Measurements from ENCODE around the gene KREMEN1.

Gene KREMEN1

DNA sequence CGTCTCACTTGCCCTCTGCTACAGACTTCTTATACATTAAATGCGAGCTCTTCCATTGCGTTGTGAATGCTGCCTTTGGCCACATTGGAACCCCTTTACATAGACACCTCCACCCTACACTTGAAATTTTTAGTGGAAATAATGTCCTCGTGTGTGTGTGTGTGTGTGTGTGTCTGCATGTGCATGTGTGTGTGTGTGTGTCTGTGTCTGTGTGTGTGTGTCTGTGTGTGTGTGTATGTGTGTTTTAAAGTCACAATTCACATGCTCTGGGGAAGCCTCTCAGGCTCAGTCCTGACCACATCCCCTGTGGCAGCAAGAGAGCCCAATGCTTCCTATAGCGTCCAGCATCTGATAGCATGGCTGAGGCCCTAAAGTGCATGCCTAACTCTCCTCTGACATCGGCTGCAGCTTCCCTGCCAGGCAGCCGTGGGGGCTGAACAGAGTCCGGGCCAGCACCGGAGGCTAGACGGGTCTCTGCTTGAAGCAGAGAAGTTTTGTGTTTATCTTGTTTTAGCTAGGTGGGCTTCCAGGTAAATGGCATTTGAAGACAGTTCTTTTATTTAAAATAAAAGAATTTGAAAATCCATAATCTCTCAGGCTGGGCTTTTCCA, 68.3 kb downstream of the KREMEN1 start:
- Histone ChIP-seq H3K4me3 (ENCODE audit: low read length) (no peak overlapping the region), H3K36me3 (ENCODE audit: insufficient read depth, low read length) (peaks cover 86% of the 10 kb centered on the region), H3K27me3 (ENCODE audit: insufficient read depth, low read length) (no peaks in the 10 kb centered on the region), H2AFZ (ENCODE audit: low read depth, low read length) (no peak overlapping the region), H3K4me1 (ENCODE audit: insufficient read depth, low read length) (peaks cover 3% of the 10 kb centered on the region), H3K9me3 (ENCODE audit: low read length) (no peaks in the 10 kb centered on the region)

DNA sequence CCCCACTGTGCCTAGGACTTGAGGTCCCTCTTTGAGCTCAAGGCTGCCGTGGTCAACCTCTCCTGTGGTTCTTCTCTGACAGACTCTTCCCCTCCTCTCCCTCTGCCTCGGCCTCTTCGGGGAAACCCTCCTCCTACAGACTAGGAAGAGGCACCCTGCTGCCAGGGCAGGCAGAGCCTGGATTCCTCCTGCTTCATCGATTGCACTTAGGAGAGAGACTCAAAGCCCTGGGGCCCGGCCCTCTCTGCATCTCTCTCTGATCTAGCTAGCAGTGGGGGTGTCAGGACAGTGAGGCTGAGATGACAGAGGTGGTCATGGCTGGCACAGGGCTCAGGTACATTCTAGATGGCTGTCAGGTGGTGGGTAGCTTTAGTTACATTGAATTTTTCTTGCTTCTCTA, 69.3 kb downstream of the KREMEN1 start:
- peaks cover 82% of the 10 kb centered on the region for H3K36me3 ChIP-seq (ENCODE audit: insufficient read depth, low read length)
- H3K4me3 ChIP-seq (ENCODE audit: low read length) = no peak overlapping the region
- peaks cover 3% of the 10 kb centered on the region for H3K4me1 ChIP-seq (ENCODE audit: insufficient read depth, low read length)
- no peaks in the 10 kb centered on the region for H3K9me3 ChIP-seq (ENCODE audit: low read length)
- H3K27me3 ChIP-seq (ENCODE audit: insufficient read depth, low read length) = no peaks in the 10 kb centered on the region
- H2AFZ ChIP-seq (ENCODE audit: low read depth, low read length) = no peak overlapping the region

DNA sequence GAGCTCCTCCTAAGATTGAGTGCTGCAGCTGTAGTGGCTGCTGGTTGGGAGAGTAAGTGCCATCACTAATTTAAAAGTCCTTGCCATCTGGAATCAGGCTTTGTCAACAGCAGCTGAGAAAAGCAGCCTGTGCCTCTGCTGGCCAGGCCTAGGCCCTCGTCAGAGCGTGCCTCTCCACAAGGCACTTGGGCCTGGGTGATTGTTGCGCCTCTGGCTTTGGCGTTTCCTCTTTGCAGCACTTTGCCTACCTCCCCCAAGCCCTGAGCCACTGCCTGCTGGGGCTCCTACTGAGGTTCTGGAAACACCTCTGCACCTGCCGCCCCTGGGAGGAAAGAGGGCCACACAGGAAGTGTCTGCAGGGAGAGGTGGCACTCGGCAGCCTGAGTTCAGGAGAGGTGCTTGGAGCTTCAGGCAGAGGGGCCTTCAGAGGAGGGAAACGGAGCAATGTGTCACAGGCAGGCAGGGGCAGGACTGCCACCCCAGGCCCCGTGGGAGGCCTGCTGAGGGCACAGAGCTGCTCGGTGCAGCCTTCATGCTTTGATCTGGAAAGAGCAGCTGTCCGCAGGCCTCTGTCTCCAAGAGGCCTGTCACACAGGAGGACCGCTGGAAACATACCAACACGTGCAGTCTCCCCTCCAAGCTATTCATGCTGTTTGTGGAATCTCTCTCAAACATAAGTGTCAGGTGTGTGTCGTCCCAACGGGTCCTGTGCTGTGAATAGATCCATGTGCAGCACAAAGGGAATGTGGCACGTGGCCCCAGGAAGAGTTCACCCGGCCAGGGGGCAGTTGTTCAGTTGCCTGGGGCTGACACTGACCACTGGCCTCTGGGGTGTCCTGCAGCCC, 71.3 kb downstream of the KREMEN1 start:
- Histone ChIP-seq H3K36me3 (ENCODE audit: insufficient read depth, low read length) (peaks cover 72% of the 10 kb centered on the region), H3K4me1 (ENCODE audit: insufficient read depth, low read length) (peaks cover 3% of the 10 kb centered on the region), H3K9me3 (ENCODE audit: low read length) (no peaks in the 10 kb centered on the region), H3K27me3 (ENCODE audit: insufficient read depth, low read length) (no peaks in the 10 kb centered on the region), H2AFZ (ENCODE audit: low read depth, low read length) (no peak overlapping the region), H3K4me3 (ENCODE audit: low read length) (no peak overlapping the region)

DNA sequence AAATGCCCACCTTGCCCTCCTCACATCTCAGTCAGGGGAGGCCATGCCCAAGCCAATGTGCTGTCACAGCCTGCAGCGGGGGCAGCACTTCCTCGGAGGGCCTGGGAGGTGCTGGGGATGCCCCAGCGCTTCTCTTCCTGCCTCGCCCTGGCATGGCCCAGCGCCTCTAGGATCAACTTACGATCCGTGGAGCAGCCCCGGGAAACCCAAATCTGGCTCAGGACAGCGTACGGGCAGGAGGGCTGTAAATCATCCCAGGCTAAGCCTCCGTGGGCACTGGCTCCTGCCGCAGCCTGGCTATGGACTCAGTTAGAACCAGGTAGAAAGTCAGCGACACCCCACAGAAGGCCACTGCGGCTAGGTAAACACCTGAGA, 71.9 kb downstream of the KREMEN1 start:
- Histone ChIP-seq H2AFZ (ENCODE audit: low read depth, low read length) (no peak overlapping the region), H3K4me3 (ENCODE audit: low read length) (no peak overlapping the region), H3K27me3 (ENCODE audit: insufficient read depth, low read length) (no peaks in the 10 kb centered on the region), H3K36me3 (ENCODE audit: insufficient read depth, low read length) (peaks cover 67% of the 10 kb centered on the region), H3K9me3 (ENCODE audit: low read length) (no peaks in the 10 kb centered on the region), H3K4me1 (ENCODE audit: insufficient read depth, low read length) (peaks cover 9% of the 10 kb centered on the region)

DNA sequence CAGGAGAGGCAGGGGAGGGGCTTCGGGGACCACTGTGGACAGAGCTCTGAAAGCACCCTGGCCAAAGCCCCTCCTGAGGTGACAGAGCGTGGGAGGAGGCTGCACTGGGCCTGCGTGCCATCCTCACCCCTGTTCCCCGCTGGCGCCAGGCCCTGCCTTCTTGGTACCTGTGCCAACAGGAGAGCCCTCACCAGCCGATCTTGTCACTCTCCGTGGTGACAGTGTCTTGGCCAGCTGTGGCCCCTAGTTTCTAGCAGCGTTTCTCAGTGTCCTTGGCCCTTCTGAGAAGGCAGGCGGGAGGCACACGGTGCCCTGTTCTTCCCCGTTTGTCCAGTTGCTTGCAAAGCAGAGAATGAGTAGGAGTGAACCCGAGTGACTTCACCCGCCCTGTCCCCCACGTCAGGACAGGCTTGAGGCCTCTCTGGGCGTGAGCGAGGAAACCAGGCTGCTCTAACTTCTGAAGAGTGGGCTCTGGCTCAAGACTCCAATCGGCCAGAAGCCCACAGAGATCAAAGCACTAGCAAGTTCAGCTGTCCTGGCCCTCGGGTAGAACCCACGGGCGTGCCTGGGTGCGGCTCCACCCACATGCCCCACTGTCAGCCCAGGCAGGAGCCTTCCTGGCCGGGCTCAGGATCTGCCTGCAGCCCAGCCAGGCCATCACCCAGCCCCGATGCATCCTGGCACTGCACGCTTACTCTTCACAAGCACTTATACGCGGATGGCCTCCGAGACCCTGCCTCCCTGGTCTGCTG, 72.7 kb downstream of the KREMEN1 start:
- Histone ChIP-seq H3K4me3 (ENCODE audit: low read length) (no peak overlapping the region), H2AFZ (ENCODE audit: low read depth, low read length) (no peak overlapping the region), H3K4me1 (ENCODE audit: insufficient read depth, low read length) (peaks cover 13% of the 10 kb centered on the region), H3K36me3 (ENCODE audit: insufficient read depth, low read length) (peaks cover 60% of the 10 kb centered on the region), H3K27me3 (ENCODE audit: insufficient read depth, low read length) (no peaks in the 10 kb centered on the region), H3K9me3 (ENCODE audit: low read length) (no peaks in the 10 kb centered on the region)

DNA sequence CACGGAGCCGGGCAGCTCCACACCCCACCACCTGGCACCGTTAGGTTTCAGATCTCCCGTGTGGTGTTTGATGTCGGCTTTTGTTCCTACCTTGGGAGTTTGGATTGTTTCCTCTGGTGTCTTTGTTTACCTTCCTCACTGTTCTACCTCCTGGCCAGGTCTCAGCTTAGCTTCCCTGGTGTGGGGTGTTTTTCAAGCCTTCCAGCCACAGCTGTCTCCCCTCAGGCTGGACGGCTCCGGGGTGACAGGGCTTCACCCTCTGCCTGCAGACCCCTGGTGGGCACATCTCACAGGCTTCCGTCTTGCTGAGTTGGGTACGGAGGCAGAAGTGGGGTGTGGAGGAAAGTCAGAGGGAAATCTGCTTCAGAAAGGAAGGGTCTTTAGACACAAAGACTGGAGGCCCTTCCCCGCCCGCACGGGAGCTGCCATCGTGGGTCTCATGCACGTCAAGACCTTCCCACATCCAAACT, 73.3 kb downstream of the KREMEN1 start:
- Histone ChIP-seq H3K4me1 (ENCODE audit: insufficient read depth, low read length) (peaks cover 19% of the 10 kb centered on the region), H2AFZ (ENCODE audit: low read depth, low read length) (no peak overlapping the region), H3K4me3 (ENCODE audit: low read length) (no peak overlapping the region), H3K9me3 (ENCODE audit: low read length) (no peaks in the 10 kb centered on the region), H3K36me3 (ENCODE audit: insufficient read depth, low read length) (peaks cover 54% of the 10 kb centered on the region), H3K27me3 (ENCODE audit: insufficient read depth, low read length) (no peaks in the 10 kb centered on the region)

DNA sequence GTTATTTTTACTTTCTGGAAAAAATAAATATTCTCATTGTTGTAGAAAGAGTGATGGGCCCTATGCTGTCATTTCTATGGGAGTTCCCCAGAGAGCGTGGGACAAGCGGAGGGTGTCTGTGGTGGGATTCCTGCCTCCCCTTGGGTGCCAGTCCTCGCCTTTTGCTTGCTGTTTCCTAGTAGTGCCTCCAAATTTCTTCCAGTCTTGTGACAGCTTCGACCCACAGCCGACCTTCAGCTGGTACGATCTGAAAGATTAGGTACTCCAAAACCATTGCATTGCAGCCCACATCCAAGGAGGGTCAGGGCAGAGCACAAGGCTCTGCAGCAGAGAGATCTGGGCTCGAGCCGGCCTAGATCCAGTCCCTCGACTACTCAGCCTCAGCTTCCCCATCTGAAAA, 73.9 kb downstream of the KREMEN1 start:
- peaks cover 50% of the 10 kb centered on the region for H3K36me3 ChIP-seq (ENCODE audit: insufficient read depth, low read length)
- no peak overlapping the region for H2AFZ ChIP-seq (ENCODE audit: low read depth, low read length)
- H3K4me1 ChIP-seq (ENCODE audit: insufficient read depth, low read length) = peaks cover 24% of the 10 kb centered on the region
- H3K27me3 ChIP-seq (ENCODE audit: insufficient read depth, low read length) = no peaks in the 10 kb centered on the region
- no peak overlapping the region for H3K4me3 ChIP-seq (ENCODE audit: low read length)
- H3K9me3 ChIP-seq (ENCODE audit: low read length) = no peaks in the 10 kb centered on the region

DNA sequence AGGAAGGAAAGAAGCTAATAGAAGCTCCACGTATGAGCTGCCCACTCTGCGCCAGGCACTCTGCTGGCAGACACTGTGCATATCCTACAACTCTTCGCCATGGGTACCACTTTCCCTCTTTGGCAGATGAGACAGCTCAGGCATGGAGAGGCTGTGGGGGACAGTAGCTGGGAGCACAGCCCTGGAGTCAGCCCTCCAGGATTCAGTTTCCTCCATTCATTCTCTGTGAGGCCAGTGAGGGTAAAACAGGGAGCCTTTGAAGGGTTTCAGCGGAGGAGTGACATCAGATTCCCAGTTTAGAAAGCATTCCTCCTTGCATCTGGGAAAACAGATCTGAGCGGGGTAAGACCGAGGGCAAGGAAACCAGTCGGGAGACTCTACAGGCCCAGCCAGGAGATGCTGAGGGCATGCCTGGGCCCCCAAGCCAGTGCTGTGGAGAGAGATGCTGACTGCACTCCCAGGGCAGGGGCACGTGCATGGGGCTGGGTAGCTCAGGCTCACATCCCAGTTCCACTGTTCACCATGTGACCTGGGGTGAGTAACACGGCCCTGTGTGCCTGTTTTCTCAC, 74.6 kb downstream of the KREMEN1 start:
- no peaks in the 10 kb centered on the region for H3K27me3 ChIP-seq (ENCODE audit: insufficient read depth, low read length)
- no peak overlapping the region for H2AFZ ChIP-seq (ENCODE audit: low read depth, low read length)
- no peak overlapping the region for H3K4me3 ChIP-seq (ENCODE audit: low read length)
- H3K4me1 ChIP-seq (ENCODE audit: insufficient read depth, low read length) = peaks cover 29% of the 10 kb centered on the region
- H3K9me3 ChIP-seq (ENCODE audit: low read length) = no peaks in the 10 kb centered on the region
- H3K36me3 ChIP-seq (ENCODE audit: insufficient read depth, low read length) = peaks cover 43% of the 10 kb centered on the region

DNA sequence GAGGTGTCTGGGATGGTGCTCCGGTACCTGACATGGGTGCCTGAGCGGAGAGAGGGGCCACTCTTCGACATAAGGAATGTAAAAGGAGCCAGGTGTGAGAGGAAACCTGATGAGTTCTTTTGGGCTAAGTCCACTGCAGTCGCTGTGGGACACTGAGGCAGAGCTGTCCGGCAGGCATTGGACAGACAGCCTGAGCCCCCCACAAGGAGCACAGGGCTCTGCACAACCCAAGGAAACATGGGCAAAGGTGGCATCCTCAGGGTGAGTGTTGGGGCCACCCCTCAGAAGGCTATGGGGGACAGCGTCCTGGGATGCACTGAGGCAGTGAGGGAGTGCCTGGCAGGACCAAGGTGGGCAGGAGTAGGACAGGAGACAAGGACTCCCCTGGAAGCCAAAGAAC, 75.2 kb downstream of the KREMEN1 start:
- Histone ChIP-seq H2AFZ (ENCODE audit: low read depth, low read length) (no peak overlapping the region), H3K9me3 (ENCODE audit: low read length) (no peaks in the 10 kb centered on the region), H3K4me3 (ENCODE audit: low read length) (no peak overlapping the region), H3K36me3 (ENCODE audit: insufficient read depth, low read length) (peaks cover 38% of the 10 kb centered on the region), H3K27me3 (ENCODE audit: insufficient read depth, low read length) (no peaks in the 10 kb centered on the region), H3K4me1 (ENCODE audit: insufficient read depth, low read length) (peaks cover 29% of the 10 kb centered on the region)

DNA sequence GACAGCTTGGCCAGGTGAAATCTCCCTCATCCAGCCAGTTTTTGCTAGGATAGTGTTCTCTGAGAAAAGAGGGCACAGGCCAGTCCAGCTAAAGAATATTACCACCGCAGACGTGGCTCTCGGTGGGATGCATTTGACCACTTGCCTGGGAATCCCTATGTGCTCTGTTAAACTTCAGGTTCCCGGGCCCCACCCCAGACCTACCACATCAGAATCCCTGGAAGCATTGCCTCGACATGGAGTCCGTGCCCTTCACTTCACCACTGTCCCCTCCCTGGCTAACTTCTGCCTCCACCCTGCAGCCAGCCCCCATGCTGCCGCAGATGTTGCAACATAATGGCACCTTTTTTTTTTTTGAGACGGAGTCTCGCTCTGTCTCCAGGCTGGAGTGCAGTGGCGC, 76.0 kb downstream of the KREMEN1 start:
- H3K4me1 ChIP-seq (ENCODE audit: insufficient read depth, low read length) = peaks cover 36% of the 10 kb centered on the region

DNA sequence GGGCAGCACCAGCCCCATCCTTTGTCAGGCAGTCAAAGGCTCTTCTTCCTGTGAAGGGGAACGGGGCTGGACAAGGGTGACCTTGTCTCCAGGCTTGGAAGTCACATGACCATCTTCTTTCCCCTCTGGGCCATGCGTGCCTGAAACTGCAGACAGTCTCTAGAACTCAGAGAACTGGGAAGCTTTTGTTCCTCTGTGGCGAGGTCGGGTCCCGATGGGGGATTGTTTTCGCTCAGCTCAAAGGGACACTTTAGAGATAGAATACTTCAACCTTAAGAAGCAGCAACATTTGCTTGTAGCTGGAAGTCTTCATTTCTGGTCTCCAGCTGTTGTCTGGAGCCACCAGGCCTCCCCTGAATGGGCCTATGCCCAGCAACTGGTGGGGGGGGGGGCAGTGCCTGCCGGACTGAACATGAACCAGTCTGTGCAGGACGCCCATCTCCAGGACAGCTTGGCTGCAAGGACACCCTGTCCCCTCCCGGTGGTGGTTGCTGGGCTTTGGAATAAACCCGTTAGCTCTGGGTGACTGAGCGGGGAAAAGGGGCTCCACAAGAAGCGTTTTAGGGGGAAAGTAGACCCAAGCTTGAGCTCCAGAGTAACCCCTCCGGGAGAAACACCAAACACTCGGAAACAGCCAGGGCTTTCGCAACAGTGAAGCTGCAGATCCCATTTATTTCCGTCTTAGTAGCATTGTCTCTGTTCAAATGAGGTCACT, 77.2 kb downstream of the KREMEN1 start:
- Histone ChIP-seq H3K9me3 (ENCODE audit: low read length) (no peaks in the 10 kb centered on the region), H2AFZ (ENCODE audit: low read depth, low read length) (no peak overlapping the region), H3K27me3 (ENCODE audit: insufficient read depth, low read length) (no peaks in the 10 kb centered on the region), H3K36me3 (ENCODE audit: insufficient read depth, low read length) (peaks cover 23% of the 10 kb centered on the region), H3K4me3 (ENCODE audit: low read length) (no peak overlapping the region), H3K4me1 (ENCODE audit: insufficient read depth, low read length) (peaks cover 46% of the 10 kb centered on the region)

More for the DNA sequence above, 76.0 kb downstream of the KREMEN1 start:
- H3K9me3 ChIP-seq (ENCODE audit: low read length) = no peaks in the 10 kb centered on the region
- peaks cover 35% of the 10 kb centered on the region for H3K36me3 ChIP-seq (ENCODE audit: insufficient read depth, low read length)
- no peaks in the 10 kb centered on the region for H3K27me3 ChIP-seq (ENCODE audit: insufficient read depth, low read length)
- H3K4me3 ChIP-seq (ENCODE audit: low read length) = no peak overlapping the region
- no peak overlapping the region for H2AFZ ChIP-seq (ENCODE audit: low read depth, low read length)

DNA sequence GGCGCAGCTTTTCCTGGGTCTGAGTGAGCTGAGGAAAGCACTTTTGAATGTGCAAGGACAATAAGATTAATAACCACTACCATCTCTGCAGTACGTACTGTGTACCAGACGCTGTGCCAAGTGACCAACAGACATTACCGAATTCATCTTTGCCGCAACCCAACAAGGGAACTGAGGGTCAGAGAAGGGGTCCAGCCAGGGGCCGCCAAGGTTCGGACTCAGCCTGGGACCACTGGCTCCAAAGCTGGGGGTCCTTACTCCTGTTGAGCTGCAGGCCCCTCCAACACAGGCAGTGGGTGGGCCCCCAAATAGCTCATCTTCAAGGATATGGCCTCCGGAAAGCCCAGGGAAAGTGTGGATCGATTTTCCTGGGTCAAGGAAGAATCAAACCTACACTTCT, 77.9 kb downstream of the KREMEN1 start:
- H3K27me3 ChIP-seq (ENCODE audit: insufficient read depth, low read length) = no peaks in the 10 kb centered on the region
- H3K4me1 ChIP-seq (ENCODE audit: insufficient read depth, low read length) = peaks cover 46% of the 10 kb centered on the region

More for the DNA sequence above, 77.9 kb downstream of the KREMEN1 start:
- Histone ChIP-seq H3K9me3 (ENCODE audit: low read length) (no peaks in the 10 kb centered on the region), H3K36me3 (ENCODE audit: insufficient read depth, low read length) (peaks cover 19% of the 10 kb centered on the region), H2AFZ (ENCODE audit: low read depth, low read length) (no peak overlapping the region), H3K4me3 (ENCODE audit: low read length) (no peak overlapping the region)
